H1 (cell line): ENCODE results near the gene SMYD1.

Experiments
- RAD21 ChIP-seq, 2 experiments: IDR thresholded peaks in 1 of 2; conservative IDR thresholded peaks in 1 of 2; 2 replicates each; pipeline ENCODE4 v1.6.1; 2011; ENCODE audit warnings: low read depth in 2 of 2, low read length in 2 of 2, improper control_type of control experiment in 1 of 2, inconsistent platforms in 1 of 2, mild to moderate bottlenecking in 1 of 2, moderate library complexity in 1 of 2
- TF ChIP-seq, protein P1 (sequence below), 3 experiments: IDR thresholded peaks; 1 replicate in 2 of 3; 2 replicates in 1 of 3; pipeline versions ENCODE4 v1.5.1 to v1.6.1; 2011; ENCODE audit warnings: low read length in 3 of 3, mild to moderate bottlenecking in 3 of 3, inconsistent platforms in 2 of 3, low read depth in 1 of 3, moderate library complexity in 1 of 3; ENCODE audit not compliant: insufficient read depth in 1 of 3; ENCODE audit errors: control extremely low read depth in 1 of 3

GRCh38 chr2:88097891-88098557 lies 30.4 kb downstream of the SMYD1 start:
- TF ChIP-seq, protein P1, sequence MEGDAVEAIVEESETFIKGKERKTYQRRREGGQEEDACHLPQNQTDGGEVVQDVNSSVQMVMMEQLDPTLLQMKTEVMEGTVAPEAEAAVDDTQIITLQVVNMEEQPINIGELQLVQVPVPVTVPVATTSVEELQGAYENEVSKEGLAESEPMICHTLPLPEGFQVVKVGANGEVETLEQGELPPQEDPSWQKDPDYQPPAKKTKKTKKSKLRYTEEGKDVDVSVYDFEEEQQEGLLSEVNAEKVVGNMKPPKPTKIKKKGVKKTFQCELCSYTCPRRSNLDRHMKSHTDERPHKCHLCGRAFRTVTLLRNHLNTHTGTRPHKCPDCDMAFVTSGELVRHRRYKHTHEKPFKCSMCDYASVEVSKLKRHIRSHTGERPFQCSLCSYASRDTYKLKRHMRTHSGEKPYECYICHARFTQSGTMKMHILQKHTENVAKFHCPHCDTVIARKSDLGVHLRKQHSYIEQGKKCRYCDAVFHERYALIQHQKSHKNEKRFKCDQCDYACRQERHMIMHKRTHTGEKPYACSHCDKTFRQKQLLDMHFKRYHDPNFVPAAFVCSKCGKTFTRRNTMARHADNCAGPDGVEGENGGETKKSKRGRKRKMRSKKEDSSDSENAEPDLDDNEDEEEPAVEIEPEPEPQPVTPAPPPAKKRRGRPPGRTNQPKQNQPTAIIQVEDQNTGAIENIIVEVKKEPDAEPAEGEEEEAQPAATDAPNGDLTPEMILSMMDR (IDR thresholded peaks at IDR 0.05; ENCODE audit: control extremely low read depth in 1 of 3, insufficient read depth in 1 of 3, low read depth in 1 of 3, low read length in 3 of 3) = no peak
- no peak for TF ChIP-seq RAD21 (IDR thresholded peaks at IDR 0.05 in 1 of 2, conservative IDR thresholded peaks at IDR 0.05 in 1 of 2; ENCODE audit: low read depth in 2 of 2, low read length in 2 of 2)
